Dedifferentiated amniotic fluid mesenchymal stem cell (primary cell): ENCODE measurements around the gene OR5B17.
"Not testable (repeated sequence)": the region's sequence is repeated elsewhere in the genome, so short reads cannot be mapped to it uniquely, and the experiment has no call there.

Experiments used
- DNase-seq: peaks from one replicate; pipeline ENCODE4 v3.0.0-alpha.2; 2016; ENCODE audit errors: extremely low spot score

The OR5B17 gene

GRCh38 chr11:58358969-58359368, at the start of gene OR5B17:
OR5B17 (minus strand) TSS chr11:58359069; CDS start chr11:58359069, 0 bp downstream.
- no peak for DNase-seq

GRCh38 chr11:58406774-58407173, 47.9 kb upstream of the OR5B17 start, which contains the start of gene OR5B3:
OR5B3 (minus strand) TSS chr11:58406874; CDS start chr11:58403409, 3,465 bp downstream.
- no peak for DNase-seq

- not testable (repeated sequence) for DNase-seq
Observed at GRCh38 chr11:58399622-58400021, 40.8 kb upstream of the OR5B17 start.

GRCh38 chr11:58395581-58395980, 36.7 kb upstream of the OR5B17 start:
- DNase-seq: no peak

- peak; percentile 50 for DNase-seq
Observed at GRCh38 chr11:58394195-58394594, 35.3 kb upstream of the OR5B17 start.

GRCh38 chr11:58392746-58393145, 33.9 kb upstream of the OR5B17 start:
- no peak for DNase-seq

- DNase-seq: no peak
Observed at GRCh38 chr11:58391879-58392278, 33.0 kb upstream of the OR5B17 start.

- DNase-seq: no peak
Observed at GRCh38 chr11:58390551-58391063, 31.7 kb upstream of the OR5B17 start.

- no peak for DNase-seq
Observed at GRCh38 chr11:58354727-58355126, 4.1 kb downstream of the OR5B17 start.

GRCh38 chr11:58345204-58345603, 13.7 kb downstream of the OR5B17 start:
- DNase-seq: no peak

- no peak for DNase-seq
Observed at GRCh38 chr11:58334708-58335107, 24.2 kb downstream of the OR5B17 start.

GRCh38 chr11:58330861-58331260, 28.0 kb downstream of the OR5B17 start:
- DNase-seq: no peak

- no peak for DNase-seq
Observed at GRCh38 chr11:58318532-58318931, 40.3 kb downstream of the OR5B17 start.

- no peak for DNase-seq
Observed at GRCh38 chr11:58316142-58316541, 42.7 kb downstream of the OR5B17 start.
